T-cell (primary cell): ENCODE results near the gene TMEM151B. TPM values are rescaled to one million over a fixed set of nuclear protein-coding genes. Genes with fewer than 3 reads are reported as not detected.

ENCODE experiments used
- ATAC-seq, 4 experiments: fragments of 200-7000 bp in 3 of 4; fragments of 150-1000 bp in 1 of 4; cut with Tn5 transposase; replicated peaks in 1 of 4; 1 replicate in 3 of 4; 2 replicates in 1 of 4; pipeline ENCODE4 v1.10.0; 2021; ENCODE audit warnings: moderate library complexity in 3 of 4, mild to moderate bottlenecking in 2 of 4, moderate number of reproducible peaks in 1 of 4
- CTCF ChIA-PET, 2 donors: fragments of 300-600 bp; sonication (Branson Sonifier 250); formaldehyde crosslinking; loops; one replicate each; lab custom pipeline; 2022; ENCODE audit warnings: antibody characterized with exemption in 2 of 2; lab: Charles Lee
- POLR2A ChIA-PET, 2 donors: fragments of 300-600 bp; sonication (Branson Sonifier 250); formaldehyde crosslinking; loops; one replicate each; lab custom pipeline; 2022; ENCODE audit warnings: antibody characterized with exemption in 2 of 2; lab: Charles Lee
- DNase-seq, 35 experiments: peaks; one replicate each; pipeline versions ENCODE4 v3.0.0 to v3.0.0-alpha.2; 2013 to 2023
- H3K27ac ChIP-seq: one replicate; pipeline ENCODE4 v1.5.1; 2013; ENCODE audit warnings: low read length
- H3K27me3 ChIP-seq, 2 experiments: replicated peaks in 1 of 2; 1 replicate in 1 of 2; 2 replicates in 1 of 2; pipeline versions ENCODE4 v1.6.1 to v1.7.0; 2013; ENCODE audit warnings: low read length in 1 of 2, mixed read lengths in 1 of 2; ENCODE audit not compliant: control insufficient read depth in 2 of 2, insufficient read depth in 2 of 2; ENCODE audit errors: extremely low read depth in 1 of 2
- H3K36me3 ChIP-seq, 2 donors: 1 replicate in 1 of 2; 2 replicates in 1 of 2; pipeline versions ENCODE4 v1.6.1 to v1.7.0; 2013; ENCODE audit warnings: low read length in 1 of 2; ENCODE audit not compliant: control insufficient read depth in 2 of 2, insufficient read depth in 1 of 2; ENCODE audit errors: extremely low read depth in 1 of 2
- H3K4me1 ChIP-seq, 2 experiments: 1 replicate in 1 of 2; 2 replicates in 1 of 2; pipeline versions ENCODE4 v1.6.1 to v1.7.0; 2013; ENCODE audit warnings: low read length in 2 of 2, mixed read lengths in 1 of 2; ENCODE audit not compliant: insufficient read depth in 2 of 2, control insufficient read depth in 1 of 2; ENCODE audit errors: extremely low read depth in 1 of 2
- H3K4me3 ChIP-seq, 2 donors: 1 replicate in 1 of 2; 2 replicates in 1 of 2; pipeline versions ENCODE4 v1.5.1 to v1.7.0; 2013; ENCODE audit warnings: mild to moderate bottlenecking in 2 of 2, low read length in 1 of 2, moderate library complexity in 1 of 2; ENCODE audit not compliant: control insufficient read depth in 1 of 2; ENCODE audit errors: extremely low read depth in 1 of 2
- H3K9me3 ChIP-seq: 2 replicates; pipeline ENCODE4 v1.7.0; 2013
- H3K27ac Mint-ChIP-seq, 2 donors: one replicate each; pipeline ENCODE4 v1.8.0; 2020 to 2021; ENCODE audit warnings: mild to moderate bottlenecking in 2 of 2, mixed read lengths in 2 of 2
- H3K27me3 Mint-ChIP-seq, 2 donors: one replicate each; pipeline ENCODE4 v1.8.0; 2021 to 2022; ENCODE audit warnings: mixed read lengths in 2 of 2
- H3K36me3 Mint-ChIP-seq: one replicate; pipeline ENCODE4 v1.8.0; 2021; ENCODE audit warnings: mixed read lengths
- H3K4me1 Mint-ChIP-seq, 3 donors: one replicate each; pipeline ENCODE4 v1.8.0; 2020 to 2022; ENCODE audit warnings: mixed read lengths in 3 of 3, mild to moderate bottlenecking in 1 of 3
- H3K4me3 Mint-ChIP-seq, 3 donors: one replicate each; pipeline ENCODE4 v1.8.0; 2020 to 2022; ENCODE audit warnings: mild to moderate bottlenecking in 3 of 3, mixed read lengths in 3 of 3, moderate library complexity in 3 of 3
- H3K9me3 Mint-ChIP-seq, 3 donors: one replicate each; pipeline ENCODE4 v1.8.0; 2020 to 2022; ENCODE audit warnings: mixed read lengths in 3 of 3
- WGBS: methylation state at CpG from one replicate; pipeline ENCODE4 v1.1.5; 2013; ENCODE audit warnings: missing lambda C conversion rate; ENCODE audit not compliant: insufficient coverage; 5-methylcytosine and 5-hydroxymethylcytosine counted together
- total RNA-seq, 35 experiments: library from RNA in 6 of 35; stranded (reverse) in 6 of 35; fragments of 120-200 nt in 1 of 35; gene quantifications; one replicate each; pipeline versions ENCODE4 v1.2.1 to v1.2.4 and lab custom pipeline; 2013 to 2026

Gene TMEM151B
- total RNA-seq, 5 donors from 2014 or later (not counting 1 experiment from before 2014, with no cell fraction given): 0.13 to 0.18 (median 0.14) TPM; not detected in 2

DNA sequence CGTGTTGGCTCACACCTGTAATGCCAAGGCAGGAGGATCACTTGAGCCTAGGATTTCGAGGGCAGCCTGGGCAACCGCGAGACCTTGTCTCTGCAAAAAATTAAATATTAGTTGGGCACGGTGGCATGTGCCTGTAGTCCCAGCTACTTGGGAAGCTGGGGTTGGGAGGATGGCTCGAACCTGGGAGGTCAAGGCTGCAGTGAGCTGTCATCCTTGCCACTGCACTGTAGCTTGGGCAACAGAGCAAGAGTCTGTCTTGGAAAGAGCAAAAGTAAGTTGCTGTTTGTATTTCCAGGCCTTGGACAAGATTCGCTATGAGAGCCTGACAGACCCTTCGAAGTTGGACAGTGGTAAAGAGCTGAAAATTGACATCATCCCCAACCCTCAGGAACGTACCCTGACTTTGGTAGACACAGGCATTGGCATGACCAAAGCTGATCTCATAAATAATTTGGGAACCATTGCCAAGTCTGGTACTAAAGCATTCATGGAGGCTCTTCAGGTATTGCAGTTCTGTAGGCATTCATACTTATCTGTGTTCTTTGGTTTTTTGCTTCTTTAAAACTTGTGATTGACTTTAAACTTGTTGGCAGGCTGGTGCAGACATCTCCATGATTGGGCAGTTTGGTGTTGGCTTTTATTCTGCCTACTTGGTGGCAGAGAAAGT lies 21.0 kb upstream of the TMEM151B start:
- DNase-seq (no peak), ATAC-seq (no peak)
- Histone ChIP-seq H3K27me3 (no peaks in the 10 kb centered on the region), H3K4me1 (peaks cover 9 to 31% of the 10 kb centered on the region in 2 experiments), H3K9me3 (no peaks in the 10 kb centered on the region), H3K36me3 (peaks cover 9 to 59% of the 10 kb centered on the region in 2 donors), H3K4me3 (peak overlapping the region in 1 of 2 donors; percentile 35), H3K27ac (peak overlapping the region; percentile 10)
- no peaks in the 10 kb centered on the region for H3K27me3 Mint-ChIP-seq
- POLR2A ChIA-PET: no interaction called here
- CTCF ChIA-PET: interaction anchor here (0.8 to 1.0 kb wide), 2 partner anchors 13 to 19 kb away, joined by 3 read pairs; no protein-coding TSS in a partner anchor
- H3K9me3 Mint-ChIP-seq: no peaks in the 10 kb centered on the region
- H3K27ac Mint-ChIP-seq: peak overlapping the region; percentile 98 to 99
- peak overlapping the region; percentile 94 to 99 (median 98) for H3K4me3 Mint-ChIP-seq
- 54% methylated on average over 6 of the region's 9 CpGs for WGBS
- H3K4me1 Mint-ChIP-seq: peaks cover 62 to 72% (median 63%) of the 10 kb centered on the region in 3 donors
- H3K36me3 Mint-ChIP-seq: peaks cover 56% of the 10 kb centered on the region

DNA sequence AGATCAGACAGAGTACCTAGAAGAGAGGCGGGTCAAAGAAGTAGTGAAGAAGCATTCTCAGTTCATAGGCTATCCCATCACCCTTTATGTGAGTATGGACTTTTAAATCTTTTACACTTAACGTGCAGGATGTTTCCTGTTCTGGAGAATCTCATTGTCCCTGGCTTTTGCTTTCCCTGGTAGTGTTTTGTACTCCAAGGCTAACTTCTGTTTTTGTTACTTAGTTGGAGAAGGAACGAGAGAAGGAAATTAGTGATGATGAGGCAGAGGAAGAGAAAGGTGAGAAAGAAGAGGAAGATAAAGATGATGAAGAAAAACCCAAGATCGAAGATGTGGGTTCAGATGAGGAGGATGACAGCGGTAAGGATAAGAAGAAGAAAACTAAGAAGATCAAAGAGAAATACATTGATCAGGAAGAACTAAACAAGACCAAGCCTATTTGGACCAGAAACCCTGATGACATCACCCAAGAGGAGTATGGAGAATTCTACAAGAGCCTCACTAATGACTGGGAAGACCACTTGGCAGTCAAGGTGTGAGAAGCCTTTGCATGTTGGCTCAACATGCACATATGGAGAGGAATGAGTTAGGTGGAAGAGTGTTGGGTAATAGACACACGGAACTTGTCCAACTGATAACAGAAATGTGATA lies 20.1 kb upstream of the TMEM151B start:
- no peaks in the 10 kb centered on the region for H3K27me3 ChIP-seq
- Mint-ChIP-seq H3K27me3 (no peaks in the 10 kb centered on the region), H3K27ac (peak overlapping the region; percentile 53 to 68), H3K4me1 (peaks cover 69 to 79% (median 71%) of the 10 kb centered on the region in 3 donors), H3K36me3 (peaks cover 61% of the 10 kb centered on the region), H3K9me3 (no peaks in the 10 kb centered on the region), H3K4me3 (peak overlapping the region in 1 of 3 donors; percentile 59)
- H3K4me3 ChIP-seq: no peak overlapping the region
- no peak for ATAC-seq
- DNase-seq: no peak
- peaks cover 9 to 37% of the 10 kb centered on the region in 2 experiments for H3K4me1 ChIP-seq
- peaks cover 12 to 68% of the 10 kb centered on the region in 2 donors for H3K36me3 ChIP-seq
- 57% methylated on average over 1 of the region's 6 CpGs for WGBS
- CTCF ChIA-PET: interaction anchor here in 1 of 2 donors (1.2 kb wide), 1 partner anchor 27 kb away, joined by 3 read pairs; the partner anchor contains the start of gene SLC29A1
- no peak overlapping the region for H3K27ac ChIP-seq
- H3K9me3 ChIP-seq: no peaks in the 10 kb centered on the region
- POLR2A ChIA-PET: no interaction called here

- peaks cover 15 to 74% of the 10 kb centered on the region in 2 donors for H3K36me3 ChIP-seq
- H3K36me3 Mint-ChIP-seq: peaks cover 61% of the 10 kb centered on the region
- ChIA-PET POLR2A (no interaction called here), CTCF (interaction anchor here in 1 of 2 donors (1.2 to 1.3 kb wide), 3 partner anchors 11 to 171 kb away, joined by 3 to 7 read pairs (median 5); partner anchors contain the start of gene SLC29A1)
- no peaks in the 10 kb centered on the region for H3K27me3 Mint-ChIP-seq
- peaks cover 69 to 79% (median 71%) of the 10 kb centered on the region in 3 donors for H3K4me1 Mint-ChIP-seq
- H3K4me3 ChIP-seq: no peak overlapping the region
- peaks cover 9 to 35% of the 10 kb centered on the region in 2 experiments for H3K4me1 ChIP-seq
- H3K27ac ChIP-seq: no peak overlapping the region
- H3K27me3 ChIP-seq: no peaks in the 10 kb centered on the region
- DNase-seq (no peak), ATAC-seq (no peak)
- no peak overlapping the region for H3K27ac Mint-ChIP-seq
- WGBS: no CpG with 5 or more reads among the region's 3 CpGs
- no peaks in the 10 kb centered on the region for H3K9me3 ChIP-seq
- no peaks in the 10 kb centered on the region for H3K9me3 Mint-ChIP-seq
- no peak overlapping the region for H3K4me3 Mint-ChIP-seq
Measured at GRCh38 chr6:44250718-44251123, 19.5 kb upstream of the TMEM151B start.

GRCh38 chr6:44251576-44252524 lies 18.4 kb upstream of the TMEM151B start:
- Mint-ChIP-seq H3K4me1 (peaks cover 77 to 84% (median 82%) of the 10 kb centered on the region in 3 donors), H3K27ac (peak overlapping the region in 1 of 2 donors; percentile 39), H3K4me3 (peak overlapping the region in 1 of 3 donors; percentile 11), H3K27me3 (no peaks in the 10 kb centered on the region), H3K9me3 (no peaks in the 10 kb centered on the region), H3K36me3 (peaks cover 61% of the 10 kb centered on the region)
- POLR2A ChIA-PET: no interaction called here
- no peak overlapping the region for H3K4me3 ChIP-seq
- no peak overlapping the region for H3K27ac ChIP-seq
- CTCF ChIA-PET: interaction anchor here in 1 of 2 donors (1.2 to 1.3 kb wide), 3 partner anchors 10 to 172 kb away, joined by 3 to 7 read pairs (median 5); partner anchors contain the start of gene SLC29A1
- DNase-seq: no peak
- no peaks in the 10 kb centered on the region for H3K9me3 ChIP-seq
- no peak for ATAC-seq
- no peaks in the 10 kb centered on the region for H3K27me3 ChIP-seq
- H3K4me1 ChIP-seq: peaks cover 14 to 42% of the 10 kb centered on the region in 2 experiments
- peaks cover 15 to 76% of the 10 kb centered on the region in 2 donors for H3K36me3 ChIP-seq
- WGBS: 90% methylated on average over 6 of the region's 14 CpGs

GRCh38 chr6:44253307-44254101 lies 16.7 kb upstream of the TMEM151B start:
- no peak for ATAC-seq
- H3K9me3 ChIP-seq: no peaks in the 10 kb centered on the region
- Mint-ChIP-seq H3K9me3 (no peaks in the 10 kb centered on the region), H3K4me1 (peaks cover 80 to 85% (median 84%) of the 10 kb centered on the region in 3 donors), H3K4me3 (no peak overlapping the region), H3K27ac (peak overlapping the region; percentile 10 to 76), H3K36me3 (peaks cover 58% of the 10 kb centered on the region), H3K27me3 (no peaks in the 10 kb centered on the region)
- peaks cover 9 to 46% of the 10 kb centered on the region in 2 experiments for H3K4me1 ChIP-seq
- ChIA-PET CTCF (interaction anchor here in 1 of 2 donors (1.6 kb wide), 1 partner anchor 30 kb away, joined by 8 read pairs; the partner anchor contains the start of gene SLC29A1), POLR2A (interaction anchor here in 1 of 2 donors (1.5 kb wide), 1 partner anchor 11 kb away, joined by 7 read pairs; no protein-coding TSS in a partner anchor)
- H3K36me3 ChIP-seq: peaks cover 15 to 76% of the 10 kb centered on the region in 2 donors
- WGBS: 92% methylated on average over 3 of the region's 10 CpGs
- no peak overlapping the region for H3K4me3 ChIP-seq
- H3K27ac ChIP-seq: no peak overlapping the region
- DNase-seq: peak in 23 of 35 experiments; percentile 31 to 72 (median 55)
- H3K27me3 ChIP-seq: no peaks in the 10 kb centered on the region
